ENCODE results near the gene BLM. TPM values are rescaled to one million over a fixed set of nuclear protein-coding genes. Genes with fewer than 3 reads are reported as not detected.

The BLM gene
- total RNA-seq, 6 experiments from 2014 or later: 2.8 to 7.7 (median 6.1) TPM

GRCh38 chr15:90774731-90775514 lies 57.8 kb downstream of the BLM start:
- Mint-ChIP-seq H3K36me3 (ENCODE audit: low read depth) (peaks cover 5% of the 10 kb centered on the region; the same call in 1 of the 2 replicates), H3K9me3 (no peaks in the 10 kb centered on the region), H3K4me3 (peak overlapping the region; percentile 17), H3K4me1 (ENCODE audit: low read depth) (peaks cover 23% of the 10 kb centered on the region), H3K27ac (peak overlapping the region; percentile 19), H3K27me3 (ENCODE audit: insufficient read depth) (no peaks in the 10 kb centered on the region)
- peak; percentile 69 for DNase-seq
- TF ChIP-seq, protein P1, sequence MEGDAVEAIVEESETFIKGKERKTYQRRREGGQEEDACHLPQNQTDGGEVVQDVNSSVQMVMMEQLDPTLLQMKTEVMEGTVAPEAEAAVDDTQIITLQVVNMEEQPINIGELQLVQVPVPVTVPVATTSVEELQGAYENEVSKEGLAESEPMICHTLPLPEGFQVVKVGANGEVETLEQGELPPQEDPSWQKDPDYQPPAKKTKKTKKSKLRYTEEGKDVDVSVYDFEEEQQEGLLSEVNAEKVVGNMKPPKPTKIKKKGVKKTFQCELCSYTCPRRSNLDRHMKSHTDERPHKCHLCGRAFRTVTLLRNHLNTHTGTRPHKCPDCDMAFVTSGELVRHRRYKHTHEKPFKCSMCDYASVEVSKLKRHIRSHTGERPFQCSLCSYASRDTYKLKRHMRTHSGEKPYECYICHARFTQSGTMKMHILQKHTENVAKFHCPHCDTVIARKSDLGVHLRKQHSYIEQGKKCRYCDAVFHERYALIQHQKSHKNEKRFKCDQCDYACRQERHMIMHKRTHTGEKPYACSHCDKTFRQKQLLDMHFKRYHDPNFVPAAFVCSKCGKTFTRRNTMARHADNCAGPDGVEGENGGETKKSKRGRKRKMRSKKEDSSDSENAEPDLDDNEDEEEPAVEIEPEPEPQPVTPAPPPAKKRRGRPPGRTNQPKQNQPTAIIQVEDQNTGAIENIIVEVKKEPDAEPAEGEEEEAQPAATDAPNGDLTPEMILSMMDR (IDR thresholded peaks at IDR 0.05): no peak

GRCh38 chr15:90780916-90781315 lies 63.8 kb downstream of the BLM start:
- peaks cover 8% of the 10 kb centered on the region for H3K4me1 Mint-ChIP-seq (ENCODE audit: low read depth)
- TF ChIP-seq, protein P1 (IDR thresholded peaks at IDR 0.05): no peak
- no peaks in the 10 kb centered on the region for H3K9me3 Mint-ChIP-seq
- no peak for DNase-seq
- H3K36me3 Mint-ChIP-seq (ENCODE audit: low read depth): no peaks in the 10 kb centered on the region; the same call in 1 of the 2 replicates
- no peak overlapping the region for H3K27ac Mint-ChIP-seq
- H3K4me3 Mint-ChIP-seq: no peak overlapping the region
- H3K27me3 Mint-ChIP-seq (ENCODE audit: insufficient read depth): no peaks in the 10 kb centered on the region

DNA sequence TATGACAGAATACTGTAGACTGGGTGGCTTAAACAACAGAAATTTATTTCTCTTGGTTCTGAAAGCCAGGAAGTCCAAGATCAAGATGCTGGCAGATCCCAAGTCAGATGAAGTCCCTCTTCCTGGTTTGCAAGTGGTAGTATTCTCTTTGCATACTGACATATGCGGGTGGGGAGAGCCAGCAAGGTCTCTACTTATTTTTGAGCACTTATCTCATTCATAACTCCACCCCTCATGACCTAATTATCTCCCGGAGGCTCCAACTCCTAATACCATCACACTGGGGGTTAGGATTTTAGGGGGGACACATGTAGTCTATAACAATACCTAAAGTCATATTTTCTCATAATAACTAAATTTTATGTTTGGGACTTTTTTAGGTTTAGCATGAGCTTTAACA lies 65.3 kb downstream of the BLM start:
- Mint-ChIP-seq H3K4me3 (no peak overlapping the region), H3K27ac (no peak overlapping the region), H3K27me3 (ENCODE audit: insufficient read depth) (no peaks in the 10 kb centered on the region), H3K9me3 (no peaks in the 10 kb centered on the region), H3K36me3 (ENCODE audit: low read depth) (no peaks in the 10 kb centered on the region; the same call in 1 of the 2 replicates), H3K4me1 (ENCODE audit: low read depth) (peaks cover 5% of the 10 kb centered on the region; the same call in 1 of the 2 replicates)
- no peak for DNase-seq
- TF ChIP-seq, protein P1 (IDR thresholded peaks at IDR 0.05): no peak

DNA sequence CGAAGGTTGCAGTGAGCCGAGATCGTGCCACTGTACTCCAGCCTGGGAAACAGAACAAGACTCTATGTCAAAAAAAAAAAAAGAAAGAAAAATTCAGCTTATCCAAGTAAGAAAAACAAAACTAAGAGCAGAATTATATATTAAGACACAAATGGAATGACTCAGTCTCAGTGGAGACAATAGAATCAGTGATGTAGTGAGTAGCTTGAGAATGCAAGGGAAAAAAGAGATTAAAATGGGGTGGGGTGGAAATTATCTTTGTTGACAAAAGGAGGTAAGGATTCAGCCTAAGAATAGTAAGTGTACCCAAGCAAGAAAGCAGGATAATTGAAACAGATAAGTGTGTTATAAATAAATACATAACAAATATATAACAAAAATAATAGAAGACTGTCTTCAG lies 70.7 kb downstream of the BLM start:
- no peaks in the 10 kb centered on the region for H3K9me3 Mint-ChIP-seq
- no peak overlapping the region for H3K4me3 Mint-ChIP-seq
- H3K27ac Mint-ChIP-seq: no peak overlapping the region
- no peaks in the 10 kb centered on the region for H3K36me3 Mint-ChIP-seq (ENCODE audit: low read depth)
- peaks cover 5% of the 10 kb centered on the region; the same call in 1 of the 2 replicates for H3K4me1 Mint-ChIP-seq (ENCODE audit: low read depth)
- DNase-seq: no peak
- TF ChIP-seq, protein P1 (IDR thresholded peaks at IDR 0.05): no peak
- no peaks in the 10 kb centered on the region for H3K27me3 Mint-ChIP-seq (ENCODE audit: insufficient read depth)

- H3K27ac Mint-ChIP-seq: no peak overlapping the region
- no peaks in the 10 kb centered on the region for H3K36me3 Mint-ChIP-seq (ENCODE audit: low read depth)
- H3K4me1 Mint-ChIP-seq (ENCODE audit: low read depth): peaks cover 4% of the 10 kb centered on the region; the same call in 1 of the 2 replicates
- TF ChIP-seq, protein P1 (IDR thresholded peaks at IDR 0.05): no peak
- H3K4me3 Mint-ChIP-seq: no peak overlapping the region
- H3K9me3 Mint-ChIP-seq: no peaks in the 10 kb centered on the region
- DNase-seq: no peak
- no peaks in the 10 kb centered on the region for H3K27me3 Mint-ChIP-seq (ENCODE audit: insufficient read depth)
These were observed 72.3 kb downstream of the BLM start for GRCh38 chr15:90789462-90789861.
